ENCODE measurements around the gene PGA5. TPM values are rescaled to one million over a fixed set of nuclear protein-coding genes. Genes with fewer than 3 reads are reported as not detected.

The PGA5 gene
- total RNA-seq, 2 donors from 2014 or later = not detected

DNA sequence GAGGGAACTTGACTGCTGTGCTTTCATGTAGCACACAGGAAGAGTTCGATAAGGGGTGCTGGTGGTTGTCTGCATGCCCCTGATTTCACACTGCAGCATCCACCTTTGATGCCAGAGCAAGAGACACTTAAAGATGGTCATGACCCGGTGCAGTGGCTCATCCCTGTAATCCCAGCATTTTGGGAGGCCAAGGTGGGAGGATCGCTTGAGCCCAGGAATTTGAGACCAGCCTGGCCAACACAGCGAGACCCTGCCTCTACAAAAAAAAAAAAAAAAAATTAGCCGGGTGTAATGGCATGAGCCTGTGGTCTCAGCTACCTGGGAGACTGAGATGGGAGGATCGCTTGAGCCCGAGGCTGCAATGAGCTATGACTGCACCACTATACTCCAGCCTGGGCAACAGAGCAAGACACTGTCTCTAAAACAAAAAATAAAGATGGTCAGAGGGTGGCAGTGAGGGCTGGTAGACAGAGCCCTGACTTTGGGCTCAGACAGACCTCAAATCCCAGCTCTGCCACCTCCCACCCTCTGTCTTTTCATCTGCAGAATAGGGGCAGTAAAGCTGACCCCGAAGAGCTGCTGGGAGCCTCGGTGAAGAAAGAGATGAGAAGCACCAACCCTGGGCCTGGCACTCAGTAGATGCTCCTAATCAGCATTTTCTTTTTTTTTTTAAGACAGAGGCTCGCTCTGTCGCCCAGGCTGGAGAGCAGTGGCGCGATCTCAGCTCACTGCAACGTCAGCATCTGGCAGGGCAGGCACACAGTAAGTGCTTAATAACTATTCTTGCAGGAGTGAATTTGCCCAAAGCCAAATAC lies 36.4 kb downstream of the PGA5 start:
- no peak for ATAC-seq
- Mint-ChIP-seq H3K27ac (no peak overlapping the region), H3K36me3 (peaks cover 9 to 12% of the 10 kb centered on the region in 2 donors), H3K9me3 (no peaks in the 10 kb centered on the region)
- no peak for DNase-seq (ENCODE audit: low spot score in 2 of 2)

DNA sequence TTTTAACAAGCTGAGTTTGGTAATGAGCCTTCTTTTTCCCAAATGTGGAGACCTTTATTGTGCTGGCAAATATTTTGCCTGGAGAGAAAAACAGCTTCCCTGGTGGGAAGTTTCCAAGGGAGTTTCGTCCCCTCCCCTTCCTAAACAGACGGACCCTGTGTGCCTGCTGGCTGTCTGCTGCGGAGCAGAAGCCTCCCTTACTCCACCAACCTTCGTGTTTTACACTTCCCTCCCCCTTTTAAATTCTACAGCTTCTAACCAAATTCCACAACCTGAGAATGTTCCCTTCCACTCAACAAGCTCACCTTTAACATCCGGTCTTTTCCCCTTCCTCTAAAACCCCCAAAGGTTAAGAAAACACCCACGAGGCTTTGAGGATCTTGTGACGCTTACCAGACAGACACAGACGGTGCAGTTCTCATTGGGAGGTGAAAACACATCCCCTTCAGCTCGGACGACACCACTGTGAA lies 37.1 kb downstream of the PGA5 start:
- Mint-ChIP-seq H3K36me3 (peaks cover 9 to 12% of the 10 kb centered on the region in 2 donors), H3K27ac (peak overlapping the region; percentile 19 to 44), H3K9me3 (no peaks in the 10 kb centered on the region)
- no peak for ATAC-seq
- DNase-seq (ENCODE audit: low spot score in 2 of 2) = no peak

- Mint-ChIP-seq H3K9me3 (no peaks in the 10 kb centered on the region), H3K36me3 (peaks cover 9 to 25% of the 10 kb centered on the region in 2 donors), H3K27ac (no peak overlapping the region)
- ATAC-seq (no peak), DNase-seq (ENCODE audit: low spot score in 2 of 2) (no peak)
These were observed 39.1 kb downstream of the PGA5 start for GRCh38 chr11:61279934-61280659.

- no peaks in the 10 kb centered on the region for H3K9me3 Mint-ChIP-seq
- no peak for DNase-seq (ENCODE audit: low spot score in 2 of 2)
- no peak for ATAC-seq
- H3K36me3 Mint-ChIP-seq = peaks cover 14 to 34% of the 10 kb centered on the region in 2 donors
- H3K27ac Mint-ChIP-seq = no peak overlapping the region
These were observed 40.1 kb downstream of the PGA5 start for GRCh38 chr11:61280883-61281580.

DNA sequence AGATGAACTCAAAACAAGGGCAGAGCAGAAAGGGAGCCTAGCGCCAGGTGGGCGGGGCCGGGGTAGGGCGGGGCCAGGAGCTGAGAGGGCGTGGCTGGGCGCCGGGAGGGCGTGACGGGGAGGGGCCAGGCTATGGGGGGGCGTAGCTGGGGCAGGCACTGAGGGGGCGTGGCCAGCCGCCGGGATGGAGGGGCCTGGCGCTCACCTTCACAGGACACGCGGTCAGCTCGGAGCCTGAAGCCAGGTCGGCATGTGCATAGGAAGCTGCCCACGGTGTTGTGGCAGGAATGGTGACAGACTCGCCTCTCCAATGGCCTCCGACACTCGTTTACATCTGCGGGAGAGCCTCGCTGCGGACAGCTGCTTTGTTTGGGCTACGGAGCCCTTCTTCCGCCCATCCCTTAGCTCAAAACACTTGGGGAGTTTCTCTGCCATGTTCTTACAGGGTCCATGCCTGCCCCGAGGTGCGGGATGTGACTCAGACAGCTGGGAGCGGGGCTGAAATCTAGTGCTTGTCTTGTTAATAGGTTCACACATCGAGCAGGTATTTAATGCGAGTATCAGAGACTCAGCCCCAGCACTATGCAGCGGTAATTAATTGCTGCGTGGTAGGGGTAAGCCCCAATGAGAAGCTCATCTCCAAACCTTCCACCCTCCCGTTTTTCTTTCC lies 40.7 kb downstream of the PGA5 start:
- H3K36me3 Mint-ChIP-seq = peaks cover 16 to 36% of the 10 kb centered on the region in 2 donors
- ATAC-seq = peak in 1 of 2 donors; percentile 66

GRCh38 chr11:61283613-61284012 lies 42.6 kb downstream of the PGA5 start:
- Mint-ChIP-seq H3K9me3 (no peaks in the 10 kb centered on the region), H3K36me3 (peaks cover 16 to 31% of the 10 kb centered on the region in 2 donors), H3K27ac (no peak overlapping the region)
- DNase-seq (ENCODE audit: low spot score in 2 of 2) (no peak), ATAC-seq (no peak)

More for the DNA sequence above, 40.7 kb downstream of the PGA5 start:
- Mint-ChIP-seq H3K9me3 (no peaks in the 10 kb centered on the region), H3K27ac (no peak overlapping the region)
- peak in 1 of 2 donors; percentile 42 for DNase-seq (ENCODE audit: low spot score in 2 of 2)

DNA sequence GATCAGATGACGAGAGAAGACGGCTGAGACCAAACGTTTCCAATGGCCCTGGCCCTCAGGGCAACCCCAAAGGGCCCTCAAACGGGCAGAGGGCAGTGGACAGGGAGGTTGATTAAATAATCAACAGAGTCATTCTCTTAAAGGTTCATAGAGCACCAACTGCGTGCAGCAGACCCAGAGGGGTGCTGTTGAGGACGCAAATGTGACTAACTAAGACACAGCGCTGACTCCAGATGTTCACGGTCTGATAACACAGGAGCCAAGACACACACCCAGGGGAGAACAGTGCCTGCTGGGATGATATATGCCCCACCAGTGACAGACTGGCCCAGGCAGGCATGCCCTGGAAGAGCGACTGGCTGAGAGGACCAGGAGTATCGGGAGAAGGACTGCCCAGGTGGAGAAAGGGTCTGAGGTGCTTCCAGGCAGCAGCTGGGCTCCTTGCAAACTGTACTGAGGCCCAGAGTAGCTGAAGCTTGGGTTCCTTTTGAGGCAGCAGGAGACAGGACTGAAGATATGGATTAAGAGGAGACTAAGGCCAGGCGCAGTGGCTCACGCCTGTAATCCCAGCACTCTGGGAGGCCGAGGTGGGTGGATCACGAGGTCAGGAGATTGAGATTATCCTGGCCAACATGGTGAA lies 46.5 kb downstream of the PGA5 start:
- H3K27ac Mint-ChIP-seq = peak overlapping the region in 1 of 2 donors; percentile 96
- DNase-seq (ENCODE audit: low spot score in 2 of 2) (no peak), ATAC-seq (no peak)
- H3K9me3 Mint-ChIP-seq = no peaks in the 10 kb centered on the region
- H3K36me3 Mint-ChIP-seq = peaks cover 7 to 25% of the 10 kb centered on the region in 2 donors

DNA sequence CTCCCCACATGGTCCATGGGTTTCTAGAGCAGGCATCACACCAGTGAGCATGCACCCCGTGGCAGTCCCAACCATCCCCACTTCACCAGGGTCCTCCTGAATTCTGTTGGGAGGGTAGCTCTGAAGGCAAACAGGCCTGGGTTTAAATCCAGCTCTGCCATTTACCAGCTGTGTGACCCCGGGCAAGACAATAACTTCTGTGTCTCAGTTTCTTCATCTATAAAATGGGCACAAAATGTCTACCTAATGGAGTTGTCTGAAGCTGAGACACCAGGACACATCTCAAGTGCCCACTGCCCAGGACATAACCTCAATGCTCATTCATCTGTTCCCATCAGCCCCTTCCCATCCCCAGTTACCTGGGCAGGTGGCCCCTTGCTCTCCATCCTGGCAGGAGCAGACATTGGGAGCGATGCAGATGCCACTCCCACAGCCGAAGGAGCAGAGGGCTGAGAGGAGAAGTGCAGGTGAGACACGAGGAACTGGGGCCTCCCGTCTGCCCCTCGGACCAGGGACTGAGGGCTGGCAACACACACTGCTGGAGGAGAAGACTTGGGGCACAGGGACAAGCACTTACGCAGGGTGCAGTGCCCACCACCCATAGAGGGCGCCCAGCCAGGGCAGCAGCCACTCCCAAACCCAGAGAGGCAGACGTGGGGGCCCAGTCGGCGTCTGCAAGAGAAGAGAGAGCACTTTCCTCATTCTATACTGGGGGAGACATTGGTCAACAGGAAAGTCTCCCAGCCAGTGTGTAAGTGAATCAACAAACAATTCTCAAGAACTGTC lies 50.1 kb downstream of the PGA5 start:
- ATAC-seq (no peak), DNase-seq (ENCODE audit: low spot score in 2 of 2) (no peak)
- no peaks in the 10 kb centered on the region for H3K9me3 Mint-ChIP-seq
- H3K27ac Mint-ChIP-seq = no peak overlapping the region
- peaks cover 1 to 2% of the 10 kb centered on the region in 2 donors for H3K36me3 Mint-ChIP-seq

- DNase-seq (ENCODE audit: low spot score in 2 of 2) = no peak
- Mint-ChIP-seq H3K36me3 (peaks cover 6 to 7% of the 10 kb centered on the region in 2 donors), H3K27ac (no peak overlapping the region), H3K9me3 (no peaks in the 10 kb centered on the region)
- ATAC-seq = no peak
These were observed 51.4 kb downstream of the PGA5 start for GRCh38 chr11:61292356-61292755.

DNA sequence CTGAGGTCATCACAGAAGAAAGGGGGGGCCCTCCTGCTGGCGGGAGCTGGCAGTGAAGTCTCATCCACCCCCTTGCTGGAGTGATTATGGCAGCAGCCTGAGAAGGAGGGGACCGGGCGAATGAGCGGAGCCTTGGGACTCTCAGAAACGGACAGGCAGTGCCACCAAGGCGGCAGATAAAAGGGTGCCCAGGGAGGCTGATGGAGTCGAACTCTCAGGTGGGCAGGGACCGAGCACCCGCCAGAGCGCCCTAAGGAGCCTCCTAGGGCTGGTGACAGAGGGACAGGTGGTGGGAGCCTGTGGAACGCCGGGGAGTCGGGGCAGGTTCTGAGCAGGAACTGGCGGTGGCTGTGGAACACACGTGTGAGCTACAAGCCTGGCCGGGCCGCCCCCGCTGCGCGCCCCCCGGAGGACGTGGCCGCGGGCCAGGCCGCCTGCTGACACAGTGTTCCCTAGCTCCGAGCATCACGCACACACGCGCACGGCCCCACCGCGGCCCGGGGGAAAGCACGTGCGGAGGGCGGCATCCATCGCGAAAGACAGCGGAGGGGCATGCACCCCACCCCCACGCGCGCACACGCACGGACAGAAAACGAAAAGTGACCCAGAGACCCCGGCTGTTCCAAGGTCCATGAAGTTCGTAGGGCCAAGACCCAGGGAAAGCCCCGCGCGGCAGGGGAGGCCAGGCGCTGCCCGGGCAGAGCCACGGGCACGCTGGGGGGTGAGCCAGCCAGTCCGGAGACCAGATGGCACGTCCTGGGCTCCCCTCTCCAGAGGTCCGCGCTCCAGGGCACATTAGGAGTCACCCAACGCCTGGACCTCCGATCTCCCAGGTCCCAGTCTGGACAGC lies 53.1 kb downstream of the PGA5 start:
- Mint-ChIP-seq H3K9me3 (no peaks in the 10 kb centered on the region), H3K36me3 (peaks cover 11 to 17% of the 10 kb centered on the region in 2 donors), H3K27ac (peak overlapping the region; percentile 84 to 86)
- ATAC-seq = peak; percentile 63 to 69
- DNase-seq (ENCODE audit: low spot score in 2 of 2) = peak; percentile 39 to 70

DNA sequence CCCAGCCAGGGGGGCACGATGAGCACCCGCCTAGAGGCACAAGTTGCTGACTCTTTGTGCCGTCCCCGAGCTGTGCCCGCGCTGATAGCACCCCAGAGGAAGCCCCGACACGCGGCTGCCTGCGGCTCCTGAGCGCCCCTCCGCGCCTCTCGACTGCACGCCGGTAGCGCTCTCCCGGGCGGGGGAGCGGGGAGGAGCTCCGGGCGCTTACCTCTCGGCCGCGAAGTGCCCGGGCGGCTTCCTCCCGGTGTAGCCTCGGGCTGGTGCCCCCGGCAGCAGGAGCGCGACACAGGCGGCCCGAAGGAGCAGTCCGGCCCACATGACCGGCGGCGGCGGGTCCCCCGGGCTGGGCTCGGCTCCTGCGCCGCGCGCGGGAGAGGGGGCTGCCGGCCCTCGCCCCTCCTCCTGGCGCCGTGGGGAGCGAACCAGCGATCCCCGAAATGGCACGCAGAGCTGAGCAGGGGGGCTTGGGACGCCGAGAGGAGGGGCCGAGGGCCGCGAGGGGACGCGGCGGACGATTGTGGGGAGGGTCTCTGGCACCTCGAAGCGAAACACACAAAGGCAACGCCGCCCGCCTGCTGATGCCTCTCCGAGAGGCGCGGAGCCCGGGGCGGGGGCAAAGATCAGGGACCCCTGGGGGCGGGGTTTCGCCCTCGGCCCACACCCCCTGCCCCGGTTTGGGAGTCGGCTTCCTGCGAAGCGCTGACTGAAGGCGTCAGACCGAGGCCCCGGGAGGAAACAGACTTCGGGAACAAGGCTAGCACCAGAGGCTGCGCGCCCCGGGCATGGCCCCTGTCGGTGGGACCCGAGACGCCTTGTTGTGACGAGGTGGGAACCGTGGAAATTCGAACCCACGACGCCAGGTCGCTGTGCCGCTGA lies 54.0 kb downstream of the PGA5 start, which contains the start of gene VWCE:
Gene VWCE, minus strand, starts transcription at position 600 of the 879 bp plus-strand sequence. Its CDS starts 279 bp downstream, at position 321.
- ATAC-seq = peak; percentile 76 to 87
- Mint-ChIP-seq H3K9me3 (no peaks in the 10 kb centered on the region), H3K27ac (peak within 1 kb of the TSS in 1 of 2 donors; percentile 86)

GRCh38 chr11:61295596-61295926 lies 54.6 kb downstream of the PGA5 start:
- DNase-seq (ENCODE audit: low spot score in 2 of 2) (no peak), ATAC-seq (no peak)
- no peak overlapping the region for H3K27ac Mint-ChIP-seq
- H3K36me3 Mint-ChIP-seq = peaks cover 14 to 24% of the 10 kb centered on the region in 2 donors
- H3K9me3 Mint-ChIP-seq = no peaks in the 10 kb centered on the region

More for the DNA sequence above, 54.0 kb downstream of the PGA5 start, which contains the start of gene VWCE:
- peak; percentile 71 to 80 for DNase-seq (ENCODE audit: low spot score in 2 of 2)
- peaks cover 11 to 18% of the 10 kb centered on the region in 2 donors for H3K36me3 Mint-ChIP-seq

DNA sequence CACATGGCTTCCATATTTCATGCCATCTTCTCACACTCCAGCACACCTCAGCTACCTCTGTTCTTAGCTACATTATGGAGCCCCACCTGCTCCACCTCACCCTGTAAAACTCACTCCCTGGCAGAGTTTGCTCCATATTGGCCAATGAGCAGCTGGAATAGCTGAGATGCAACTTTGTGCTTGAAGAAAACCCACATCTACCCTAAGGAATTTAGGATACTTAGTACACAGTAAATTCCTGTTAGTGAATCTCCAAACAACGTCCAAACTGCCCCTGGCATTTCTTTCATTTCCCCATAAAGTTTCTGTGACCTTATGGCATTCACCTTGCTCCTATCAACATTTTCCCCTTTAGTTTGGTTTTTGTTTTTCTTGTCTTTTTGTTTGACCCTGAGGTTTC lies 56.4 kb downstream of the PGA5 start:
- Mint-ChIP-seq H3K9me3 (no peaks in the 10 kb centered on the region), H3K36me3 (peaks cover 28 to 37% of the 10 kb centered on the region in 2 donors), H3K27ac (peak overlapping the region in 1 of 2 donors; percentile 81)
- ATAC-seq = no peak
- DNase-seq (ENCODE audit: low spot score in 2 of 2) = no peak
